KMS-11 (cell line): ENCODE results near the gene PIH1D1.

Source experiments
- H2AFZ ChIP-seq: fragments of 200-600 bp; sonication (generic); 2 replicates; pipeline ENCODE4 v1.6.1; 2016; ENCODE audit warnings: antibody characterized with exemption, mixed run types, low read depth
- H3K27ac ChIP-seq: fragments of 200-600 bp; sonication (generic); 2 replicates; pipeline ENCODE4 v1.6.1; 2016; ENCODE audit warnings: mild to moderate bottlenecking, mixed run types
- H3K27me3 ChIP-seq: fragments of 200-600 bp; sonication (generic); 2 replicates; pipeline ENCODE4 v1.6.1; 2017; ENCODE audit warnings: mild to moderate bottlenecking, low read depth, mixed run types, moderate library complexity; ENCODE audit not compliant: insufficient read depth
- H3K36me3 ChIP-seq: fragments of 200-600 bp; sonication (generic); 2 replicates; pipeline ENCODE4 v1.6.1; 2017; ENCODE audit warnings: mild to moderate bottlenecking, mixed run types; ENCODE audit not compliant: insufficient read depth
- H3K4me1 ChIP-seq: fragments of 200-600 bp; sonication (generic); 2 replicates; pipeline ENCODE4 v1.6.1; 2016; ENCODE audit warnings: mild to moderate bottlenecking, low read depth, mixed run types; ENCODE audit not compliant: poor library complexity, severe bottlenecking
- H3K4me2 ChIP-seq: fragments of 200-600 bp; sonication (generic); 2 replicates; pipeline ENCODE4 v1.7.0; 2016; ENCODE audit warnings: mild to moderate bottlenecking, mixed run types
- H3K4me3 ChIP-seq: fragments of 200-600 bp; sonication (generic); IDR thresholded peaks from 2 replicates; pipeline ENCODE4 v1.6.1; 2017; ENCODE audit warnings: low read depth, low read length, mixed read lengths; ENCODE audit not compliant: insufficient read depth
- H3K79me2 ChIP-seq: fragments of 200-600 bp; sonication (generic); 2 replicates; pipeline ENCODE4 v1.6.1; 2016; ENCODE audit warnings: low read depth, mixed run types; ENCODE audit not compliant: insufficient read depth
- H3K9ac ChIP-seq: fragments of 200-600 bp; sonication (generic); 2 replicates; pipeline ENCODE4 v1.6.1; 2016; ENCODE audit warnings: mild to moderate bottlenecking, mixed run types
- H4K20me1 ChIP-seq: fragments of 200-600 bp; sonication (generic); 2 replicates; pipeline ENCODE4 v1.6.1; 2016; ENCODE audit warnings: mild to moderate bottlenecking, mixed run types; ENCODE audit not compliant: insufficient read depth
- CTCF ChIP-seq: fragments of 200-600 bp; sonication (generic); conservative IDR thresholded peaks from 2 replicates; pipeline ENCODE4 v1.6.1; 2017; ENCODE audit warnings: low read depth, mild to moderate bottlenecking, antibody characterized with exemption, low read length, moderate library complexity, mixed read lengths

PIH1D1 gene

GRCh38 chr19:49421039-49421877, 30.4 kb downstream of the PIH1D1 start:
- no peaks in the 10 kb centered on the region for H4K20me1 ChIP-seq
- no peak overlapping the region for H3K9ac ChIP-seq
- TF ChIP-seq CTCF, result no peak
- H2AFZ ChIP-seq, result no peak overlapping the region
- H3K4me1 ChIP-seq, result peaks cover 4% of the 10 kb centered on the region
- no peak overlapping the region for H3K4me2 ChIP-seq
- no peak overlapping the region for H3K27ac ChIP-seq
- H3K79me2 ChIP-seq, result no peaks in the 10 kb centered on the region
- no peak overlapping the region for H3K4me3 ChIP-seq
- H3K36me3 ChIP-seq, result no peaks in the 10 kb centered on the region
- H3K27me3 ChIP-seq, result peaks cover 99% of the 10 kb centered on the region

GRCh38 chr19:49420227-49420626, 31.4 kb downstream of the PIH1D1 start:
- Histone ChIP-seq H2AFZ (no peak overlapping the region), H3K4me3 (no peak overlapping the region), H3K27me3 (peaks cover 99% of the 10 kb centered on the region), H4K20me1 (no peaks in the 10 kb centered on the region), H3K36me3 (no peaks in the 10 kb centered on the region), H3K4me1 (peaks cover 4% of the 10 kb centered on the region), H3K4me2 (no peak overlapping the region), H3K79me2 (no peaks in the 10 kb centered on the region), H3K9ac (no peak overlapping the region), H3K27ac (no peak overlapping the region)
- no peak for TF ChIP-seq CTCF

- no peaks in the 10 kb centered on the region for H3K36me3 ChIP-seq
- H3K4me2 ChIP-seq, result no peak overlapping the region
- no peak overlapping the region for H3K4me3 ChIP-seq
- no peak overlapping the region for H3K9ac ChIP-seq
- H3K27me3 ChIP-seq, result peaks cover 94% of the 10 kb centered on the region
- no peak overlapping the region for H2AFZ ChIP-seq
- TF ChIP-seq CTCF, result no peak
- H3K79me2 ChIP-seq, result no peaks in the 10 kb centered on the region
- no peak overlapping the region for H3K27ac ChIP-seq
- peaks cover 4% of the 10 kb centered on the region for H3K4me1 ChIP-seq
- no peaks in the 10 kb centered on the region for H4K20me1 ChIP-seq
Observed at GRCh38 chr19:49419173-49419572, 32.4 kb downstream of the PIH1D1 start.

GRCh38 chr19:49418511-49418910, 33.1 kb downstream of the PIH1D1 start:
- Histone ChIP-seq H3K27ac (no peak overlapping the region), H3K27me3 (peaks cover 91% of the 10 kb centered on the region), H4K20me1 (no peaks in the 10 kb centered on the region), H3K9ac (no peak overlapping the region), H3K4me3 (no peak overlapping the region), H2AFZ (no peak overlapping the region), H3K79me2 (no peaks in the 10 kb centered on the region), H3K4me1 (peaks cover 2% of the 10 kb centered on the region), H3K4me2 (no peak overlapping the region), H3K36me3 (no peaks in the 10 kb centered on the region)
- no peak for TF ChIP-seq CTCF
